Activated T-cell treated with anti-CD3 and anti-CD28 coated beads, Interleukin-2, amount 50 U/mL, for 24 hours (primary cell): Measurements from ENCODE around the gene DUSP6.

Experiments
- DNase-seq: peaks from one replicate; pipeline ENCODE4 v3.0.0-alpha.2; 2020
- H3K27ac Mint-ChIP-seq: 2 replicates; pipeline ENCODE4 v1.8.0; 2020; ENCODE audit warnings: mild to moderate bottlenecking, mixed read lengths
- H3K27me3 Mint-ChIP-seq: 2 replicates; pipeline ENCODE4 v1.8.0; 2020; ENCODE audit warnings: mixed read lengths
- H3K36me3 Mint-ChIP-seq: 2 replicates; pipeline ENCODE4 v1.8.0; 2020; ENCODE audit warnings: low read depth, mixed read lengths
- H3K4me1 Mint-ChIP-seq: 2 replicates; pipeline ENCODE4 v1.8.0; 2020; ENCODE audit warnings: low read depth, mixed read lengths
- H3K4me3 Mint-ChIP-seq: 2 replicates; pipeline ENCODE4 v1.8.0; 2020; ENCODE audit warnings: mild to moderate bottlenecking, moderate library complexity, mixed read lengths
- H3K9me3 Mint-ChIP-seq: 2 replicates; pipeline ENCODE4 v1.8.0; 2020; ENCODE audit warnings: mixed read lengths

Gene DUSP6

DNA sequence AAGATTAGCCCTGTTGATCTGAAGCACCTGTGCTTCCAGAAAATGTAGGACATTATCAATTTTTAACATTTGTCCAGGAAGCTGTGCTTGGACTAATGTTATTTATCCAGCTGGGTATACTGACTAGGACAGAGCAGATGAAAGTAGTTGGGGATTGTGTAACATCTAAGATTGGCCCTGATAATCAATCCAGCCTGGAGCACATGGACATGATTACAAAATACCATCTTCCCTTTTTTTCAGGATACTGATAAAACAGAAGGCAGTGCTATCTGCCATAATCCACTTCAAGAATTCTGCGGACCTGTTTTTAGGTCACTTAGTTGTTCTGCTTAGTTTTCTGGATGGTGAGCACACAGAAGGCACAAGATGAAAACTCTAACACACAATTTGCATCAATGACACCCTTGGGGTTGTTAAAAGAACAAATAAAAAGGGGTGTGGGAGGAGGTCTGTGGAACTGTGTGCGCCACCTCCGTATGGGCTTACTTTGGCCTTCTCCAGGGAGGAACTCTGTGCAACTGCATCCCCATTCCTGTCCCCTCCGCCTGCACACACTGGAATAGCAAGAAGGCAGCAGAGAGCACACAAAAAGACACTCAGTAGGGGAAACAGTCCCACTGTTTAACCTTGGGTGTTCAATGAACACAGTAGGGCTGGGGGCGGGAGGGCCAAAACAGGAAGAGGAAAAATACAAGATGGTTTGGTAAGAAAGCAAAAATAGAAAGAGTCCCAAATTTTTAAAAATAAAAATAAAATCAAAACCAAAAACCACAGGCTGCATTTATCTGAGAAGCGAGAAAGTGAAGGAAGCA is 31.1 kb upstream of the DUSP6 start:
- Mint-ChIP-seq H3K27ac (no peak overlapping the region), H3K36me3 (no peaks in the 10 kb centered on the region), H3K27me3 (no peaks in the 10 kb centered on the region), H3K4me1 (no peaks in the 10 kb centered on the region), H3K9me3 (no peaks in the 10 kb centered on the region), H3K4me3 (no peak overlapping the region)
- no peak for DNase-seq

DNA sequence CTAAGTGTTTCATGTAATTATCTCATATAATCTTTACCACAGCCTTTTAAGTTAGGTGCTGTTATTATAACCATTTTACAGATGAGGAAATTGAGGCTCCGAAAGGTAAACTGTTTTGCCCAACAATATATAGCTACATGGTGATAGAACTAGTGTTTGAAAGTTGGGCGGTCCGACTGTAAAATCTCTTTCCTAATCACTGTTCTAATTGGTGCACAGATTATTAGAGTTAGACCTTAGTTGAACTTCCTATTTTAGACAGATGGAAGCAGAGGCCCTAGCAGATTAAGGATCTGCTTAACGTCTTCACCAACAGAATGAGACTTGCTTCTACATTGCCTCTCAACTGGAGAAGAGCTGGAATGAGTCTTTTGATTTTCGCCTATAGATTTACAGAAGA is 30.0 kb upstream of the DUSP6 start:
- H3K36me3 Mint-ChIP-seq: no peaks in the 10 kb centered on the region
- no peaks in the 10 kb centered on the region for H3K4me1 Mint-ChIP-seq
- no peak overlapping the region for H3K4me3 Mint-ChIP-seq
- no peak for DNase-seq
- no peak overlapping the region for H3K27ac Mint-ChIP-seq
- H3K27me3 Mint-ChIP-seq: no peaks in the 10 kb centered on the region
- H3K9me3 Mint-ChIP-seq: no peaks in the 10 kb centered on the region

DNA sequence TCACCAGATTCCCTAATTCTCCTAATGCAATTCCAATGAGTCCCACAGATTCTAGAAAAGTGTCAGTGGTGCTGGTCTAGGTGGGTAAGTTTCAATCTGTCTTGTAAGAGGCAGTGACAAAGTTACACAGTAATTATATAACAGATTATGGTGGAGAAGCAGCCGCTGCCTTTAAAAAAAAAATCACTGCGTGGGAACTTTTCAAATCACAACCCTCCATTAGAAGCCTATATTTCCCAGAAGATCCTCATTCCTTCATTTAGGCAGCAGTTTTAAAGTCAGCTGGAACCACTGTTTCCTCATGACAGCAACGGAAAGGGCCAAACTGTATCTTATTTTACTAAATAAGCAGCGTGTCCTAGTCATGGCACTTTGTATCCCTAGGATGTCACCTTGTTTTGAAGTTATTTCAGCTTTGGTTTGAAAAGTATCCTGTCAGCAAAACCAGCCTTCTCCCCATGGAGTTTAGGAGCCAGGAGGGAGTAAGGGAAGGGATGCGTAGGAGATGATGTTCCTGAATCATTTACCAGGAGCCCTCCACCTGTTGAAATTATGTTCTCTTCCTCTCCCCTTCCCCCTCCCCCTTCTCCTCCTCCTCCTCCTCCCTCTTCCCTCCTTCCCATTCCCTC is 27.7 kb upstream of the DUSP6 start:
- Mint-ChIP-seq H3K9me3 (no peaks in the 10 kb centered on the region), H3K27ac (no peak overlapping the region), H3K27me3 (no peaks in the 10 kb centered on the region), H3K4me1 (peaks cover 18% of the 10 kb centered on the region), H3K36me3 (no peaks in the 10 kb centered on the region), H3K4me3 (no peak overlapping the region)
- no peak for DNase-seq

DNA sequence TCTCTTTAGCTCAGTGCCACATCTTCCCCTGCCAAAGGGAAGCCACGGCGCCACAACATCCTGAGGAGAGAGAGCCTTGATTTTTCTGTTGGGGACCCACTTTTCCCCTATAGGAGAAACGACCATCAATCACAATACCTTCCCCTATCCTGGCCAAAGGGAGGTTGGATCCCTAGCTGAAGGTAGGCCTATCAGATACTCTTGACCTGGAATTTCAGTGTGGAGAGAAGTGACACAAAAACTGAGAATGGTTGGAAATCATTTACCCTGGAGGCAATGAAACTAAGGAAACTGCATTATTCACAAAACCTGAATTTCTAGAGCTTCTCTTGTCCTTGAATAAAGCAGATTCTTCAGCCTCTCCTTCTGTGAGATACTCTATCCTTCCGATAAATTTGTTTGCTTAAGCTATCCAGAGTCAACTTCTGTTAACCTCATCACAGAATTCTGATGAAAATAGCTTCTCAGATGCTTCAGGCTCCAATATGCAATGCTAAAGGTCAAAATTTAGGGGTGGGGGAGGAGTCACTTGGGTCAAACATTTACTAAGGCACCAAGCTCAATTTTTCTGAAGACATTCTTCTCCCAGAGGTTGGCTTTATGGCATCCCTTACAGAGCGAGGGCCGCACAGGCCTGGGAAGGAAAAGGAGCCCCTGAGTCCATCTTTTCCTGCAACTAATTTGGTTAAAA is 27.0 kb upstream of the DUSP6 start:
- no peak for DNase-seq
- no peak overlapping the region for H3K27ac Mint-ChIP-seq
- H3K36me3 Mint-ChIP-seq: no peaks in the 10 kb centered on the region
- peaks cover 20% of the 10 kb centered on the region for H3K4me1 Mint-ChIP-seq
- no peak overlapping the region for H3K4me3 Mint-ChIP-seq
- no peaks in the 10 kb centered on the region for H3K27me3 Mint-ChIP-seq
- no peaks in the 10 kb centered on the region for H3K9me3 Mint-ChIP-seq

DNA sequence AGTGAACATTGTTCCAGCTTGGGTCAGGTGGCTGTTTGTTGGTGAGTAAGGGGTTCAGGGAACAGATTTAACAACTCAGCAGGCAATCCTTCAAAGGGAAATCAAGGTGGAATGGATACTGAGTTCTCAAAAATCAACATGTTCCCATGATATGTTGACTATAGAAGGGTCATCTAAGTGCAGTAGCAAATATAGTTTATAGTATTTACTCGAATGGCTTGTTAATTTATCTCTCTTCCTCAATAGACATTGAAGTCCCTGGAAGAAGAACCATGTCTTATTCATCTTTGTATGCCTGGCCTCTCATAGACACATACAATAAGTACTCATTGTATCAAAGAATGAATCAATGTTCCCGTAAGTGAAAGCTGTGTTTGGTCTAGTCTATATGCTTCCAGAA is 24.5 kb upstream of the DUSP6 start:
- no peaks in the 10 kb centered on the region for H3K36me3 Mint-ChIP-seq
- peaks cover 24% of the 10 kb centered on the region for H3K4me1 Mint-ChIP-seq
- no peak overlapping the region for H3K27ac Mint-ChIP-seq
- H3K9me3 Mint-ChIP-seq: no peaks in the 10 kb centered on the region
- H3K27me3 Mint-ChIP-seq: no peaks in the 10 kb centered on the region
- DNase-seq: no peak
- no peak overlapping the region for H3K4me3 Mint-ChIP-seq

DNA sequence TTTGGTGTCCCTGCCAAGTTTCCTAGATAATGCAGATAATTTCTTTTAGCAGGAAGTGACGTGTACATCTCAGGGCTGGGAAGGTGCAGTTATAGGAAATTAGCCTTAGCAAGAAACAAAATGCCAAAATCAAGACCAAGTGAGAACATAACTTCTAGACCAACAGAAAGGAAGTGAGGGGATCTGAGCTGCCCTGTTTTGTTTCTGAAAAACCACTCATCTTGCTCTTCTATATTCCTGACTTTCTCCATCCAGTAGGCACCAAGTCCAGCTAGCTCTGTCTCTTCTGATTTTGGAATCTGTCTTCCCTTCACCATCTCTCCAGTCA is 23.9 kb upstream of the DUSP6 start:
- H3K27me3 Mint-ChIP-seq: no peaks in the 10 kb centered on the region
- no peak overlapping the region for H3K4me3 Mint-ChIP-seq
- H3K36me3 Mint-ChIP-seq: no peaks in the 10 kb centered on the region
- no peak for DNase-seq
- peaks cover 26% of the 10 kb centered on the region for H3K4me1 Mint-ChIP-seq
- H3K27ac Mint-ChIP-seq: peak overlapping the region; percentile 53
- no peaks in the 10 kb centered on the region for H3K9me3 Mint-ChIP-seq

DNA sequence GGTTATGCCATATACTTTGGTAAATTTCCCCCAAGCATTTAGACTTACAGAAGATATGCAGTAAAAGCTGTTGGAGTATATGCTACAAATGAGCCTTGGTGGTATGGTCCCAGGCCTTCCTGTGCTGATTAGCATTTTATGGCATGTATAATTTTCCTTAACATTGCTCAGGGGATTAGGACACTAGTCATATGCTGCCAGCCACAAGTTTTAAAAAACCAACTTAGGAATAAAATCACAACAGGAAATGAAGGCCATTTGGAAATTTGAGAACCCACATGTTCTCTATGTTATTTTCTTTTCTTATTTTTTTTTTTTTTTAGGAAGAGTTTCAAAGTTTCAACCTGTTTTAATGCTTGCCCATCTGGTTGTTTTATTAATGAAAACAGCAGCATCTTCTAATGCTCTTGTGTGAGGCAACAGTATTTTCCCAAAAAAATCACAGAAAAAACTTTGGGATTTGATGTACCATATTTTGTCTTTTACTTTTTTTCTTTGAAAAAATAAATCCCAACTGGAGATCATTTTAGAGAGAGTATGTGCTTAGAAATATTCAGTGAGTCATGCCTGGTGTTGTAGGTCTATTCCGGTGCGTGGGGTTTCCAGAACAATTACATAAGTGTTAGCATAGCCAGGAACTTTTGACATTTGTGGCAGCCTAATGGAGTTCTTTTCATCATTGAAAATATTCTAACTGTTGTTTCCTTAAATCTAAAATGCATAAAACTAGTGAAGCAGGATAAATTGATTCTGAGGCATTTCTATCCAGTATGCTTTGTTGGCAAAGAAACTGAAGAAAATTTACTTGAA is 21.7 kb upstream of the DUSP6 start:
- Mint-ChIP-seq H3K36me3 (no peaks in the 10 kb centered on the region), H3K9me3 (no peaks in the 10 kb centered on the region), H3K27ac (no peak overlapping the region), H3K4me1 (peaks cover 36% of the 10 kb centered on the region), H3K27me3 (no peaks in the 10 kb centered on the region), H3K4me3 (no peak overlapping the region)
- no peak for DNase-seq

DNA sequence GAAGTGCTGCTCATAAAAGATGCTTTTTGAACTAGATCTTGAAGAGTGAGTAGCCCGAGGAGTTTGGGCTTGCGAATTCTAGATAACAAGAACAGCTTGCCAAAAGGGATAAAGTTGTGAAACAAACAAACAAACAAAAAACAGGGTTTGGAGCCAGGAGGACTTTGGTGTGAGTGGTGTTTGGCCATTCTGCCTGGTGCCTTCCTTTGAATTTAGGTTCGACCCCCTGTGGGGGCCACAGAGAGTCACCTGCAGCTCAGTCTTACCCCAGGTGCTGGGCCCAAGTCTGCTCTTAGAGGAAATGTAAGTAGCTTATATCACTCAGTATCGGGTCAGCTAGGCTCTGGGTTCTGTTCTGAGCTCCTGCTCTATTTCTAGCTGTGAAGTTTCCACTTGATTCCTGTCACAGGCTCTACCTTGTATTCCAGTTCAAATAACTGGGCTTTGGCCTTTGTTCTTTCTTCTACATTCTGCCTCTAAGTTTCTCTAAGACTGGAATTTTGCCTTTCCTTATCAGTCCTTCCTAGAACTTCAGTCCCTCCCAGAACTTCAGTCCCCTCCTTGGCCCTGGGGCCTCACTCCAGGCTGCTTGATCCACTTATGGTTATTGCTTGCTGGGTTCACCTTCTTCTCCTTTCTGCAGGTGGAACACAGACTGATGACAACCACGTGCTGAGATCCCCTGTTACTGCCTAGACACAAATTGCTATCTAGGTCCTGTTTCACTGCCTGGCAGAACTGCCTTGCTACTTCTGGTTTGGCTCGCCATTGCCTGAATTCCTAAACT is 20.5 kb upstream of the DUSP6 start:
- Mint-ChIP-seq H3K4me1 (peaks cover 36% of the 10 kb centered on the region), H3K9me3 (no peaks in the 10 kb centered on the region), H3K27ac (no peak overlapping the region), H3K27me3 (no peaks in the 10 kb centered on the region), H3K36me3 (no peaks in the 10 kb centered on the region), H3K4me3 (no peak overlapping the region)
- no peak for DNase-seq

DNA sequence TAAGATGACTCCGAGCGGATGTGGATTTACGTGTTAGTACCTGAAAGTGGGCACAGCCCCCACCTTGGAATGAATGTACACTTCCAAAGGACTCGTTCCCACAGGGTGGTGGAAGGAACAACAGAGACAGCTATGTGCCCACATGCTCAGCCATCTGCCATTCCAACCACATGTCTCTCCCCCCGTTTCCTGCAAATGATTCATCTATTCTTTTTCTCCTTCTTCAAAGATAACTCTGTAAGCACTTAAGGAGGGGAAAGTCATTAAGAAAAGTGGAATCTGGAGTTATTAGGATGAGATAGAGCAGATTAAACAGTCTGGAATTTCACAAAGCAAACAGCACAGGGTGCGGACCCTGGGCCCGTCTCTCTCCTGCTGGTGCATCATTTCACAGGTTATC is 18.5 kb upstream of the DUSP6 start:
- DNase-seq: no peak
- no peaks in the 10 kb centered on the region for H3K9me3 Mint-ChIP-seq
- no peak overlapping the region for H3K27ac Mint-ChIP-seq
- no peak overlapping the region for H3K4me3 Mint-ChIP-seq
- H3K4me1 Mint-ChIP-seq: peaks cover 22% of the 10 kb centered on the region
- no peaks in the 10 kb centered on the region for H3K27me3 Mint-ChIP-seq
- H3K36me3 Mint-ChIP-seq: no peaks in the 10 kb centered on the region

DNA sequence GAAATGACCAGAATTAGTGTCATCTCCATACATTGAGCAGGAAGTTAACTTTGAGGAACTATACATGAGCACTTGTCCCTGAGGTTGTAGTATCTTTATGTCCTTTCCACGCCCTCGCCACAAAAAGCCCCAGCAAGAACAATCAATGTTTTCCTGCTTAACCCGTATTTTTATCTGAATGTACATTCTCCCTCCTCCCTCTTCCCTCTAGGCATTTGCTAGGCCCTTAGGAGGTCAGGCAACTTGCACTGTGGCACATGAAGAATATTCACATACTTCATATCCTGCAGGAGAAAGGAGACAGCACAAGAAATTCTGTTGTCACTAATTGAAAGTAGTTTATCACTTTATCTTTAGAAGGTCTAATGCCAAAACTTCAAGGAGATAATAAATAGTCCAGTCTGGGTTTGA is 18.1 kb upstream of the DUSP6 start:
- no peak overlapping the region for H3K27ac Mint-ChIP-seq
- no peak overlapping the region for H3K4me3 Mint-ChIP-seq
- H3K27me3 Mint-ChIP-seq: no peaks in the 10 kb centered on the region
- H3K9me3 Mint-ChIP-seq: no peaks in the 10 kb centered on the region
- no peak for DNase-seq
- no peaks in the 10 kb centered on the region for H3K36me3 Mint-ChIP-seq
- H3K4me1 Mint-ChIP-seq: peaks cover 18% of the 10 kb centered on the region

DNA sequence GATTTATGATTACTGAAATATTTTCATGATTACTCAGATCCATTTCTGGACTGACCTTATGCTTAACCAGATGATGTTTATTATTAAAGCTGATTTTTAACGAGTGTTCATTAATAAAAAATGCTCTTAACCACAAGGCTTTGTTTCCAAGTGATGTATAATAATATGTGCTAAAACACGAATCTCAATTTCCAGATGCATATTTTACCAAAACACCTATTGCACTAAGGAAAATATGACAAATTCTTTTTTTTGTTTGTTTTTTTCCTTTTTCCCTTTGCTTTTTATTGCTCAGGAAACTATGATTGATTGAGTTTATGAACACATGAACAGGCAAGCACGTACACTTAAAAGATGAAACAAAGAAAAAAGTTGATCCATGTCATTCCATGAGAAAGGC is 16.9 kb upstream of the DUSP6 start:
- Mint-ChIP-seq H3K36me3 (no peaks in the 10 kb centered on the region), H3K4me1 (peaks cover 15% of the 10 kb centered on the region), H3K9me3 (no peaks in the 10 kb centered on the region), H3K4me3 (no peak overlapping the region), H3K27me3 (no peaks in the 10 kb centered on the region), H3K27ac (no peak overlapping the region)
- DNase-seq: no peak

DNA sequence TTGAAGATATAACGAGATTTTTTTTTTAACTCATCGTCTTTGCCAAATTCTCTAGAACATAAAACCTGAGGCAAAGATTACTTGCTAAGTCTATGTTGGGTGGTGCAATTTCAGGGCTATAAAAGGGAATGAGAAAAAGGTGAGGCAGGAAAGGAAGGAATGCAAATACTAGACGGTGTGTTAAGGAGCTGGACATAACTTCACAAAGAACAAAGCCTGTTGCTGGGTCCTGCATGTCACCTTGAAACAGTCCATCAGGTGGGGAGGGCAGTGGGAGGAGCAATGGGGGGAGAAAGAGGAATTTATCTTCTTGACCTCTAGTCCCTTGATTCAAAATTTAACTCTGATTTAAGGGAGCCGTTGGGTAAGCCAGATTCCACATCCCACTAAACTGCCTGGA is 16.1 kb upstream of the DUSP6 start:
- H3K4me1 Mint-ChIP-seq: peaks cover 14% of the 10 kb centered on the region
- H3K4me3 Mint-ChIP-seq: no peak overlapping the region
- H3K27ac Mint-ChIP-seq: no peak overlapping the region
- H3K36me3 Mint-ChIP-seq: no peaks in the 10 kb centered on the region
- no peak for DNase-seq
- H3K27me3 Mint-ChIP-seq: no peaks in the 10 kb centered on the region
- H3K9me3 Mint-ChIP-seq: no peaks in the 10 kb centered on the region

DNA sequence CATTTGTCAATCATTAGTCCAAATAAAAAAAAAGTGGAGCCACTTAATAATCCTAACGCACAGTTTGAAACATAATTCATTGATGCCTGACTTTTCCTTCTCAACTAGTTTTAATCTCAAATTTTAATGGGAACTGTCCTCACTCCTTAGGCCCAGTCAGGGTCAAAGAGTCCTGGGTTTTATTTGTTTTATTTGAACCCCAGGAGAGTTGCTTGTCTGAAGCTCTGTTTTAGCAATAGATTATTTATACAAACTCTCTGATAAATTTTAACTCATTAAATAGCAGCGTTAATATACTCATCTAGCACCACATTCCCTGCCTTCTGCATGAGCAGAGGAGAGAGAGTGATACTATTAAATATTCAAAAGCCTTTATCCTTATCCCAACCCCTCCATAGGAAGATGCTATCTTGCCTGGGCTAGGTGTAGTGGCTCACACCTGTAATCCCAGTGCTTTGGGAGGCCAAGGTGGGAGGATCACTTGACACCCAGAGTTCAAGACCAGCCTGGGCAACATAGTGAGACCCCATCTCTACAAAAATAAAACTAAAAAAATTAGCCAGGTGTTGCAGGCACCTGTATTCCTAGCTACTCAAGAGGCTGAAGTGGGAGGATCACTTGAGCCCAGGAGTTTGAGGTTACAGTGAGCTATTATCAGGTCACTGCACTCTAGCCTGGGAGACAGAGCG is 14.5 kb upstream of the DUSP6 start:
- H3K27me3 Mint-ChIP-seq: no peaks in the 10 kb centered on the region
- no peak overlapping the region for H3K4me3 Mint-ChIP-seq
- DNase-seq: no peak
- no peaks in the 10 kb centered on the region for H3K36me3 Mint-ChIP-seq
- peaks cover 20% of the 10 kb centered on the region for H3K4me1 Mint-ChIP-seq
- no peak overlapping the region for H3K27ac Mint-ChIP-seq
- H3K9me3 Mint-ChIP-seq: no peaks in the 10 kb centered on the region

DNA sequence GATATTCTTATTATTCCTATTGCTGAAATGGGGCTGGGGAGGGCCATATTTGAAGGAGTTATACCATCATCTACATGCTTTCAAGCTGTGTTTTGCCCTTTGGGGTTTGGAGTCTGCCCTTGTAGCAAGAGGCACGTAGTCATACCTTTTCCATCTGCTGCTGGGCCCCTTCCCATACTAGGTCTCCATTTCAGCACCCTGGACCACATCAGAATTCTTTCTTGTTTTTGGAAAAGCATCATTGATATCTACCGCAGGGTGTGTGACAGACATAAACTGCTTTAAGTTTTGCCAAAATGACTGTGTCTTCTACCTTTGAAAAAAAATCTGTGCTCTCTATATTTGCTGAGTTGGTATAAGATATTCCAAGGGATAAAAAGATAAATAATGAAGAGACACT is 12.3 kb upstream of the DUSP6 start:
- Mint-ChIP-seq H3K4me1 (peaks cover 8% of the 10 kb centered on the region), H3K9me3 (no peaks in the 10 kb centered on the region), H3K27ac (no peak overlapping the region)

More for the DNA sequence above, 12.3 kb upstream of the DUSP6 start:
- Mint-ChIP-seq H3K4me3 (no peak overlapping the region), H3K27me3 (peaks cover 2% of the 10 kb centered on the region), H3K36me3 (no peaks in the 10 kb centered on the region)
- no peak for DNase-seq
